GM12878 (cell line): ENCODE measurements around the gene PLEKHD1. TPM values are rescaled to one million over a fixed set of nuclear protein-coding genes. Genes with fewer than 3 reads are reported as not detected.
A peak's percentile ranks its signal among the peaks of the same experiment; 100 is the strongest.

Experiments
- ATAC-seq: fragments of 200-7000 bp; cut with Tn5 transposase; 3 replicates; pipeline ENCODE4 v1.9.1; 2020; ENCODE audit warnings: mild to moderate bottlenecking, moderate library complexity
- BruUV-seq: library from RNA; stranded (reverse); fragments of 400-500 nt; replicated peaks from 2 replicates; lab custom pipeline; 2021; lab: Mats Ljungman, UMichigan
- CTCF ChIA-PET: fragments of 300-600 bp; sonication (Branson Sonifier 250); formaldehyde crosslinking; extraction: SDS; loops from one replicate; lab custom pipeline; 2021; ENCODE audit warnings: inconsistent platforms; lab: Yijun Ruan, JAX
- POLR2A ChIA-PET: fragments of 350-600 bp; formaldehyde crosslinking; extraction: SDS; loops from one replicate; lab custom pipeline; 2021; ENCODE audit warnings: inconsistent platforms; lab: Charles Lee
- RAD21 ChIA-PET: fragments of 300-600 bp; sonication (Branson Sonifier 250); formaldehyde crosslinking; loops from one replicate; lab custom pipeline; 2023; ENCODE audit warnings: antibody characterized with exemption; ENCODE audit not compliant: unreplicated experiment; lab: Charles Lee
- SMC1A ChIA-PET: fragments of 300-600 bp; sonication (Branson Sonifier 250); formaldehyde crosslinking; loops from one replicate; lab custom pipeline; 2023; ENCODE audit not compliant: unreplicated experiment, uncharacterized antibody; lab: Charles Lee
- DNase-seq: peaks from one replicate; pipeline ENCODE4 v3.0.0-alpha.2; 2011; ENCODE audit warnings: low read depth, low spot score
- FAIRE-seq: peaks from 3 replicates; lab custom pipeline; 2011; peaks lifted over from hg19 to GRCh38; lab: Jason Lieb, UNC
- H2AFZ ChIP-seq: 2 replicates; pipeline ENCODE4 v1.6.0; 2011; ENCODE audit warnings: low read depth, low read length, control low read depth; ENCODE audit not compliant: control insufficient read depth
- H3K27ac ChIP-seq: 2 replicates; pipeline ENCODE4 v1.5.1; 2011; ENCODE audit warnings: control low read depth; ENCODE audit not compliant: control insufficient read depth, insufficient read depth
- H3K27me3 ChIP-seq, 2 experiments: replicated peaks in 1 of 2; 2 replicates each; pipeline versions ENCODE4 v1.6.0 to v1.6.1; 2011; ENCODE audit warnings: low read length in 1 of 2; ENCODE audit not compliant: control insufficient read depth in 2 of 2, insufficient read depth in 2 of 2
- H3K36me3 ChIP-seq, 2 experiments: 2 replicates each; pipeline ENCODE4 v1.5.1; 2011; ENCODE audit warnings: low read length in 1 of 2; ENCODE audit not compliant: control insufficient read depth in 2 of 2, insufficient read depth in 2 of 2
- H3K4me1 ChIP-seq: 2 replicates; pipeline ENCODE4 v1.6.1; 2011; ENCODE audit warnings: mild to moderate bottlenecking, low read length, moderate library complexity, mixed read lengths; ENCODE audit not compliant: control insufficient read depth, insufficient read depth
- H3K4me2 ChIP-seq: 2 replicates; pipeline ENCODE4 v1.6.0; 2011; ENCODE audit warnings: control low read depth; ENCODE audit not compliant: control insufficient read depth, insufficient read depth
- H3K4me3 ChIP-seq: fragments of 200-600 bp; sonication (generic); 2 replicates; pipeline ENCODE4 v1.5.1; 2016
- H3K79me2 ChIP-seq: 2 replicates; pipeline ENCODE4 v1.6.0; 2011; ENCODE audit warnings: low read length; ENCODE audit not compliant: control insufficient read depth, insufficient read depth
- H3K9ac ChIP-seq: 2 replicates; pipeline ENCODE4 v1.8.0; 2011; ENCODE audit warnings: low read length, control low read depth, mixed read lengths; ENCODE audit not compliant: control insufficient read depth, insufficient read depth
- H3K9me3 ChIP-seq: replicated peaks from 3 replicates; pipeline ENCODE4 v1.5.1; 2011; ENCODE audit warnings: mild to moderate bottlenecking, low read length; ENCODE audit not compliant: control insufficient read depth, insufficient read depth
- H4K20me1 ChIP-seq: 2 replicates; pipeline ENCODE4 v1.6.0; 2011; ENCODE audit not compliant: control insufficient read depth, insufficient read depth
- ATF7 ChIP-seq: fragments of 450-650 bp; IDR thresholded peaks from 2 replicates; pipeline ENCODE4 v1.6.1; 2016; ENCODE audit warnings: low read depth, mild to moderate bottlenecking
- BACH1 ChIP-seq: fragments of 450-650 bp; IDR thresholded peaks from 2 replicates; pipeline ENCODE4 v1.6.1; 2017; ENCODE audit warnings: mild to moderate bottlenecking, borderline replicate concordance
- BCL11A ChIP-seq: IDR thresholded peaks from 2 replicates; pipeline ENCODE4 v1.6.1; 2011; ENCODE audit warnings: low read depth, low read length
- IKZF2 ChIP-seq, 2 experiments: fragments of 450-650 bp; IDR thresholded peaks; 2 replicates each; pipeline ENCODE4 v1.6.1; 2017; ENCODE audit warnings: mild to moderate bottlenecking in 2 of 2, moderate library complexity in 2 of 2
- KAT2A ChIP-seq: conservative IDR thresholded peaks from 2 replicates; pipeline ENCODE4 v1.6.1; 2011; ENCODE audit warnings: low read depth, low read length; ENCODE audit not compliant: control insufficient read depth
- MTA2 ChIP-seq: fragments of 450-650 bp; IDR thresholded peaks from 2 replicates; pipeline ENCODE4 v1.6.1; 2016; ENCODE audit warnings: low read depth, mild to moderate bottlenecking, moderate library complexity
- NFIC ChIP-seq: IDR thresholded peaks from 2 replicates; pipeline ENCODE4 v1.6.1; 2012; ENCODE audit warnings: low read depth, mild to moderate bottlenecking, inconsistent platforms, low read length, moderate library complexity
- NFYA ChIP-seq: IDR thresholded peaks from 2 replicates; pipeline ENCODE4 v1.6.1; 2011; ENCODE audit warnings: low read depth, mild to moderate bottlenecking, low read length, improper control_type of control experiment, borderline replicate concordance
- RUNX3 ChIP-seq: IDR thresholded peaks from 2 replicates; pipeline ENCODE4 v1.6.1; 2012; ENCODE audit warnings: low read length, inconsistent platforms
- SREBF1 ChIP-seq: IDR thresholded peaks from 2 replicates; pipeline ENCODE4 v1.6.1; 2012; ENCODE audit warnings: mild to moderate bottlenecking, low read length
- TARDBP ChIP-seq: IDR thresholded peaks from 2 replicates; pipeline ENCODE4 v1.6.1; 2016; ENCODE audit warnings: borderline replicate concordance
- WGBS: methylation state at CpG from one replicate; pipeline ENCODE4 v1.1.6; 2016; ENCODE audit warnings: low lambda C conversion rate; ENCODE audit not compliant: insufficient replicate concordance, insufficient coverage; ENCODE audit errors: missing lambda C conversion rate; 5-methylcytosine and 5-hydroxymethylcytosine counted together
- in situ Hi-C: fragments of 300-500 bp; cut with MboI; formaldehyde crosslinking; loops from 9 replicates; pipeline ENCODE4 v1.14.3; 2018; ENCODE audit warnings: mixed read lengths
- intact Hi-C: fragments of 100-400 bp; cut with micrococcal nuclease; formaldehyde crosslinking; loops from one replicate; pipeline ENCODE4 v1.14.2; 2022; ENCODE audit not compliant: unreplicated experiment
- polyA plus RNA-seq, 11 experiments: library from polyadenylated mRNA; depleted of rRNA in 4 of 11; unstranded in 6 of 11; stranded (reverse) in 5 of 11; fragments of >200 nt; fragmentation: Nextera tagmentation in 4 of 11; fragmentation: Illumina TruSeq in 1 of 11; extraction: Ambion mirVana in 4 of 11; extraction: Trizol in 1 of 11; gene quantifications; 1 replicate in 1 of 11; 2 replicates in 10 of 11; pipeline versions ENCODE4 v1.2.1 to v1.2.3, GENCODE V29; 2011 to 2016; ENCODE audit warnings: inconsistent platforms in 2 of 11, missing spikeins in 2 of 11, low read depth in 1 of 11
- total RNA-seq, 4 experiments: library from RNA; depleted of rRNA in 3 of 4; stranded (reverse); fragments of >200 nt in 3 of 4; fragmentation: Illumina TruSeq in 1 of 4; extraction: Trizol in 1 of 4; gene quantifications; 2 replicates each; pipeline versions ENCODE4 v1.2.1 to v1.2.3, GENCODE V29; 2013 to 2021
- TF ChIP-seq, protein P1 (sequence below): fragments of 450-650 bp; IDR thresholded peaks from 2 replicates; pipeline ENCODE4 v1.6.1; 2016; ENCODE audit warnings: mild to moderate bottlenecking
- TF ChIP-seq, protein P2 (sequence below): IDR thresholded peaks from 2 replicates; pipeline ENCODE4 v1.6.1; 2012; ENCODE audit warnings: low read depth, low read length, improper control_type of control experiment
- TF ChIP-seq, protein P3 (sequence below): IDR thresholded peaks from 2 replicates; pipeline ENCODE4 v1.6.1; 2011; ENCODE audit warnings: low read depth, mild to moderate bottlenecking, low read length, moderate library complexity, borderline replicate concordance; ENCODE audit errors: extremely low read depth

Gene PLEKHD1
- total and polyA plus RNA-seq, 10 of the 15 experiments (the other 5 are each of a cell fraction or from before 2014, with no cell fraction given), result 0.01 to 0.08 (median 0.04) TPM; not detected in 6

DNA sequence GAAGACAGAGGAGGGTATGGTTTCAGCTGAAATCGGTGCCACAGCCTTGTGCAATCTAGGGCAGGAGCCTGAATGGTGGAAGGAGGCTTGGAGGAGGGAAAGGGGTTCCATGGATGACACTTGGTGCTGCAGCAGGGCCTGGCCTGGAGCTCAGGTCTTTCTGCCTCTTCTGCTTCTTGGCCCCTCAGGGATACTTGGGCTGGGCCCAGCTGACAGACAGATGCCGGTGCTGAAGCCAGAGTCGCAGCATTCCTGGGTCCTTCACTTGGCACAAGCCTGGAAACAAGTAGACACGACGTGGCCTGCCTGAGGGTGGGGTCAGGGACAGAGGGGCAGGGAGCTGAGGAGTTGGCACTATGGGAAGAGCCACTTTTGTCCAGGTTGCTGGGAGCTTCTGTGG is 4.4 kb upstream of the PLEKHD1 start (continued):
- TF ChIP-seq, protein P1, sequence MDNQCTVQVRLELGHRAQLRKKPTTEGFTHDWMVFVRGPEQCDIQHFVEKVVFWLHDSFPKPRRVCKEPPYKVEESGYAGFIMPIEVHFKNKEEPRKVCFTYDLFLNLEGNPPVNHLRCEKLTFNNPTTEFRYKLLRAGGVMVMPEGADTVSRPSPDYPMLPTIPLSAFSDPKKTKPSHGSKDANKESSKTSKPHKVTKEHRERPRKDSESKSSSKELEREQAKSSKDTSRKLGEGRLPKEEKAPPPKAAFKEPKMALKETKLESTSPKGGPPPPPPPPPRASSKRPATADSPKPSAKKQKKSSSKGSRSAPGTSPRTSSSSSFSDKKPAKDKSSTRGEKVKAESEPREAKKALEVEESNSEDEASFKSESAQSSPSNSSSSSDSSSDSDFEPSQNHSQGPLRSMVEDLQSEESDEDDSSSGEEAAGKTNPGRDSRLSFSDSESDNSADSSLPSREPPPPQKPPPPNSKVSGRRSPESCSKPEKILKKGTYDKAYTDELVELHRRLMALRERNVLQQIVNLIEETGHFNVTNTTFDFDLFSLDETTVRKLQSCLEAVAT, result no peak
- TF ChIP-seq TARDBP, result no peak
- no peak for TF ChIP-seq ATF7
- TF ChIP-seq, all 136 proteins: peak for 0

DNA sequence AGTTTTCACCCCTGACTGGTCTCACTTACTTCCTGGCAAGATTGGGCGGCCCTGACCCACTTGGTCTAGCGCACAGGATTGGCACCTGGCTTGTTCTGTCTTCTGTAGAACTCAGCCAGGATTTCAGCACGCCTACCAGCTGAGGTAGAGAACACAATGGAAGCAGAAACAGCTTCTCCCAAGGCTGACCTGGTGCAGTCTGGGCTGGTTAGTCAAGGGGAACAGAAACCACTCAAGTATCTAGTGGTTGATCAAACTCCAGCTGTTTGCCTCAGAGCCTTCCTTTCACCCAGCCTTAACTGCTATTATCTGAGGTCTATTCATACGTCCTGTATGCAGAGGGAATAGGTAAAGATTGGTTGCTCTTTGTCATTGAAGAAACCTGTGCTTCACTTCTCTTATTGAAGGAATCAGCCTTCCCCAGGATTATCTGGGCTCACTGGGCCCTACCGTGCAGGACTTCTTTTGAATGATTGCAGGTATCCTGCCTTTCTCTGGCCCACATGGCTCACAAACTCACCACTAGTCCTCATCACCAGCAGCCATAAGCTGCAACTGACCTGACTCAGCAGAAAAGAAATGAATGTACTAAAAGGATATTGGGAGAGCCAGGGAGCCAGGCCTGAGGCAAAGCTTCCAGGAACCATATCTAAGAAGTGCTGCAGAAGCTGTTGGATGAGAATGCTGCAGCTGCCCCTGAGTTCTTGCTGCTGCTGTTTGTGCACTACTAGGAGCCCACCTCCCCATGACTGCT is 2.5 kb upstream of the PLEKHD1 start:
- Histone ChIP-seq H3K4me3 (no peak overlapping the region), H3K9ac (no peak overlapping the region), H3K36me3 (no peaks in the 10 kb centered on the region), H3K27ac (no peak overlapping the region), H3K4me1 (peaks cover 10% of the 10 kb centered on the region), H3K27me3 (peaks cover 9 to 12% of the 10 kb centered on the region in 2 experiments; a peak in 3 of 4 replicates), H3K79me2 (no peaks in the 10 kb centered on the region), H2AFZ (no peak overlapping the region), H4K20me1 (no peaks in the 10 kb centered on the region), H3K9me3 (no peaks in the 10 kb centered on the region), H3K4me2 (peak overlapping the region; percentile 28)
- RAD21 ChIA-PET, result interaction anchor here (0.6 to 1.4 kb wide), 4 partner anchors 22 to 240 kb away, joined by 3 to 6 read pairs (median 4); partner anchors contain the start of genes ERH and SLC39A9
- POLR2A ChIA-PET, result interaction anchor here (0.6 to 1.0 kb wide), 2 partner anchors 11 to 550 kb away, joined by 4 to 5 read pairs; no protein-coding TSS in a partner anchor
- ATAC-seq (peak; percentile 98), FAIRE-seq (peak; percentile 99), DNase-seq (peak; percentile 64)
- SMC1A ChIA-PET, result interaction anchor here (0.6 to 2.1 kb wide), 9 partner anchors 11 to 257 kb away, joined by 3 to 6 read pairs (median 3); partner anchors contain the start of gene ERH
- intact Hi-C loops, result no loop called here
- BruUV-seq, result no TSS peak
- in situ Hi-C loops, result no loop called here
- 1% methylated on average over 5 of the region's 5 CpGs for WGBS
- CTCF ChIA-PET, result interaction anchor here (0.7 to 1.6 kb wide), 7 partner anchors 9 to 352 kb away, joined by 3 to 5 read pairs (median 3); partner anchors contain the start of gene CCDC177
- TF ChIP-seq, protein P1, result peak; percentile 52; the same call in 1 of the 2 replicates
- TF ChIP-seq SREBF1 (no peak), BACH1 (no peak), MTA2 (0 out of 2 replicates have a peak, but pooled peaks have one; percentile 24), IKZF2 (IDR thresholded peaks at IDR 0.05) (peak; percentile 33 to 51; a peak in 2 of 4 replicates), NFIC (no peak), NFYA (no peak), BCL11A (no peak), KAT2A (no peak), RUNX3 (peak; percentile 83)
- TF ChIP-seq, protein P2, sequence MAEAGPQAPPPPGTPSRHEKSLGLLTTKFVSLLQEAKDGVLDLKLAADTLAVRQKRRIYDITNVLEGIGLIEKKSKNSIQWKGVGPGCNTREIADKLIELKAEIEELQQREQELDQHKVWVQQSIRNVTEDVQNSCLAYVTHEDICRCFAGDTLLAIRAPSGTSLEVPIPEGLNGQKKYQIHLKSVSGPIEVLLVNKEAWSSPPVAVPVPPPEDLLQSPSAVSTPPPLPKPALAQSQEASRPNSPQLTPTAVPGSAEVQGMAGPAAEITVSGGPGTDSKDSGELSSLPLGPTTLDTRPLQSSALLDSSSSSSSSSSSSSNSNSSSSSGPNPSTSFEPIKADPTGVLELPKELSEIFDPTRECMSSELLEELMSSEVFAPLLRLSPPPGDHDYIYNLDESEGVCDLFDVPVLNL, result no peak
- TF ChIP-seq, protein P3, sequence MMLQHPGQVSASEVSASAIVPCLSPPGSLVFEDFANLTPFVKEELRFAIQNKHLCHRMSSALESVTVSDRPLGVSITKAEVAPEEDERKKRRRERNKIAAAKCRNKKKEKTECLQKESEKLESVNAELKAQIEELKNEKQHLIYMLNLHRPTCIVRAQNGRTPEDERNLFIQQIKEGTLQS, result no peak
